Heart left ventricle (tissue), 16 donors: ENCODE measurements around the gene NLRP6. TPM values are rescaled to one million over a fixed set of nuclear protein-coding genes. Genes with fewer than 3 reads are reported as not detected.

Experiments used
- ATAC-seq, 4 donors: fragments of 200-7000 bp; cut with Tn5 transposase; one replicate each; pipeline ENCODE4 v1.9.1; 2020 to 2022; ENCODE audit warnings: moderate library complexity in 4 of 4, mild to moderate bottlenecking in 3 of 4, moderate number of reproducible peaks in 1 of 4
- DNase-seq, 5 donors: peaks; one replicate each; pipeline ENCODE4 v3.0.0-alpha.2; 2020
- H3K27ac ChIP-seq, 12 donors: fragments of 200-600 bp; sonication (generic) in 4 of 12; one replicate each; pipeline versions ENCODE4 v1.5.0 to v1.8.0; 2016 to 2022; ENCODE audit warnings: mild to moderate bottlenecking in 2 of 12
- H3K27me3 ChIP-seq, 9 donors: fragments of 200-600 bp; sonication (generic) in 2 of 9; one replicate each; pipeline versions ENCODE4 v1.5.1 to v1.8.0; 2016 to 2022; ENCODE audit warnings: mild to moderate bottlenecking in 3 of 9
- H3K36me3 ChIP-seq, 9 donors: fragments of 200-600 bp; sonication (generic) in 2 of 9; one replicate each; pipeline versions ENCODE4 v1.5.0 to v1.8.0; 2018 to 2022; ENCODE audit warnings: mild to moderate bottlenecking in 2 of 9
- H3K4me1 ChIP-seq, 12 donors: fragments of 200-600 bp; sonication (generic) in 4 of 12; one replicate each; pipeline versions ENCODE4 v1.5.0 to v1.8.0; 2016 to 2022; ENCODE audit warnings: mild to moderate bottlenecking in 3 of 12
- H3K4me3 ChIP-seq, 12 donors: fragments of 200-600 bp; sonication (generic) in 4 of 12; one replicate each; pipeline versions ENCODE4 v1.5.0 to v1.8.0; 2017 to 2022; ENCODE audit warnings: mild to moderate bottlenecking in 9 of 12, moderate library complexity in 4 of 12
- H3K9me3 ChIP-seq, 12 donors: fragments of 200-600 bp; sonication (generic) in 4 of 12; one replicate each; pipeline versions ENCODE4 v1.5.0 to v1.8.0; 2016 to 2022; ENCODE audit warnings: mild to moderate bottlenecking in 1 of 12
- CTCF ChIP-seq, 12 donors: fragments of 200-600 bp; sonication (generic) in 4 of 12; IDR thresholded peaks; one replicate each; pipeline versions ENCODE4 v1.5.0 to v1.8.0; 2018 to 2022; ENCODE audit warnings: antibody characterized with exemption in 12 of 12, mild to moderate bottlenecking in 5 of 12
- POLR2A ChIP-seq, 2 donors: fragments of 450-650 bp; IDR thresholded peaks; one replicate each; pipeline ENCODE4 v1.6.1; 2017; ENCODE audit warnings: antibody characterized with exemption in 2 of 2, mild to moderate bottlenecking in 2 of 2, moderate library complexity in 2 of 2
- WGBS, 4 donors: extraction: QIAGEN DNeasy Blood & Tissue Kit in 2 of 4; methylation state at CpG; one replicate each; pipeline versions ENCODE4 v1.1.5 to v1.1.7; 2013 to 2018; 5-methylcytosine and 5-hydroxymethylcytosine counted together
- intact Hi-C, 10 donors: fragments of 100-400 bp; cut with DNase I; formaldehyde crosslinking; loops; one replicate each; pipeline versions ENCODE4 v1.11.1 to v1.14.2; 2022
- long read RNA-seq, 3 donors: library from polyadenylated mRNA; unstranded; transcript quantifications; one replicate each; pipeline ENCODE4 v2.0.0, GENCODE V29; 2020 to 2021
- polyA plus RNA-seq, 2 donors: library from polyadenylated mRNA; stranded (reverse); fragments of 200-250 nt; gene quantifications; one replicate each; pipeline ENCODE4 v1.2.3, GENCODE V29; 2013
- total RNA-seq, 9 donors: library from RNA; depleted of rRNA in 2 of 9; stranded (reverse); fragments of >200 nt in 2 of 9; fragmentation: NEBNext Ultra II Directional in 3 of 9; extraction: Animal tissue kit (Norgen Biotek cat#: 25700) in 3 of 9; gene quantifications; one replicate each; pipeline versions ENCODE4 v1.1.0 to v1.2.4, GENCODE V29; 2016 to 2023
- donor health status: ischemic (EF 13 %, LVEDD 7.1; RV severe dilation, severe dysfunction).
- donor health status: healthy with polysubstance abuse.
- donor health status: DM: no; HTN: yes; CAD: no.
- donor health status: DM: no; HTN: no; CAD: no.
- donor health status: ischemic (EF 25% LVEDD 6.9; RV normal size, moderate dysfunction).
- donor health status: ischemic (EF 25% LVEDD 5.7; RV mildly dilated, moderate dysfunction).
- donor health status: healthy.
- donor health status: DM: yes; HTN: yes; CAD: no.
- donor health status: ischemic (EF 35%, LVEDD 5.7; RV mildly dilated, moderate dysfunction).
- donor health status: nonischemic (EF 11% LVEDD 7.7; RV severe dilation, severe dysfunction).
- donor health status: DM: yes; HTN: yes; CAD: no.
- donor health status: PGD.
- donor health status: ischemic (EF 29% LVEDD 5.4; RV normal size, mild dysfunction).
- donor health status: nonischemic (EF 23%, LVEDD 6.1; RV moderate dilation, normal function).

Gene NLRP6
- total RNA-seq (under 1 TPM in 4 of 9 donors, not detected in 5; 0.09 to 0.20 (median 0.16) TPM), polyA plus RNA-seq (under 1 TPM in 1 of 2 donors, not detected in 1; 0.14 TPM)
- long read RNA-seq, donor 1 = 0 reads
- long read RNA-seq, donor 2 = 0 reads
- long read RNA-seq, donor 3 = 0 reads

- DNase-seq = peak in 3 of 5 donors; percentile 12 to 35 (median 20)
- Histone ChIP-seq H3K27me3 (peaks cover 39 to 68% (median 54%) of the 10 kb centered on the region in 9 donors), H3K27ac (no peak within 1 kb of the TSS), H3K4me3 (peak within 1 kb of the TSS in 10 of 12 donors; percentile 3 to 49 (median 30)), H3K36me3 (no peaks in the 10 kb centered on the region), H3K9me3 (peaks cover 0 to 3% (median 0%) of the 10 kb centered on the region in 12 donors), H3K4me1 (peaks cover 0 to 31% (median 16%) of the 10 kb centered on the region in 12 donors)
- no peak for ATAC-seq
- no peak for TF ChIP-seq CTCF (IDR thresholded peaks at IDR 0.05)
- no peak for TF ChIP-seq POLR2A (IDR thresholded peaks at IDR 0.05)
- intact Hi-C loops = loop anchor here in 1 of 10 donors (10.0 kb wide), 1 partner anchor 97 kb away; no protein-coding TSS in a partner anchor
- WGBS, 4 donors = 67 to 77% (median 72%) methylated on average over 14 to 21 of the region's 21 CpGs
Measured at GRCh38 chr11:278001-278951, at the start of gene NLRP6. NLRP6 (plus strand) TSS chr11:278407; CDS start chr11:278570, 163 bp downstream.

GRCh38 chr11:230431-230830, 47.8 kb upstream of the NLRP6 start:
- 91 to 97% (median 94%) methylated on average over 10 of the region's 10 CpGs for WGBS, 4 donors

DNA sequence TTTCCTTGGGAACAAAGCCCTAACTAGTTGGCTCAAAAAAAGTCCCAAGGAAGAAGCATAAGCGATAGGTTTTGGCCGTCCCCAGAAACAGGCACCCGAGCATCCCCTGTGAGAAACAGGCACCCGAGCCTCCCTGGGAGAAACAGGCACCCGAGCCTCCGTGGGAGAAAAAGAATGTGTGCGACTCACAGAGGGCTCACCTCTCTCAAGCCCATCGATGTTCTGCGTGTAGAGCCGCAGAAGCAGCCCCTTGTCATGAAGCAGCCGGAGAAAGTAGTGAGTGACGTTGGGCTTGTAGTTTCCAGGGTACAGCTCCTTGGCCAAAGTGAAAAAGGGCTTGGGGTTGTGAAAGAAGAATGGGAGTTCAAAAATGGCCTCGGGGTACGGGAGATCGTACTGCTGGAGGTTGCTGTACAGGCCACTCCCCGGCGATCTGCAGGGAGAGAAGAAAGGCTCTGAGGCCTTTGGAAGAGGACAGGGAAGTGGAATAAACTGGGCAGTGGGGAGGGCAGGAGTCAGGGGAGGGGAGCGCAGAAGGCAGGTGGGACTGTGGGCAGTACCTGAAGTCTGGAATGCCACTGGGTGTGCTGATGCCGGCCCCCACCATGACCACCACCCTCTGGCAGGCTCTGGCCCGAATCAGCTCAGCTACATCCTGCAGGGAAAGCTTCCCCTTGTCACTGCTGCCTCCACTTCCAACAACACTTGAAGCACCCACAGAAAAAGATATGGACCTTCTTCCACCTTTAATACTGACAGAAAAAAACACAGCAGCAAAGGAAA, 45.2 kb upstream of the NLRP6 start:
- intact Hi-C loops = no loop called here
- no peaks in the 10 kb centered on the region for H3K27me3 ChIP-seq

More at GRCh38 chr11:230431-230830, 47.8 kb upstream of the NLRP6 start:
- ATAC-seq = no peak
- no peaks in the 10 kb centered on the region for H3K9me3 ChIP-seq
- intact Hi-C loops = no loop called here
- peaks cover 0 to 9% (median 6%) of the 10 kb centered on the region in 12 donors for H3K4me1 ChIP-seq
- H3K4me3 ChIP-seq = no peak overlapping the region
- H3K36me3 ChIP-seq = peaks cover 0 to 28% (median 4%) of the 10 kb centered on the region in 9 donors
- no peak overlapping the region for H3K27ac ChIP-seq
- TF ChIP-seq POLR2A (IDR thresholded peaks at IDR 0.05) = no peak
- no peak for DNase-seq
- no peaks in the 10 kb centered on the region for H3K27me3 ChIP-seq

More for the DNA sequence above, 45.2 kb upstream of the NLRP6 start:
- Histone ChIP-seq H3K4me1 (peaks cover 5 to 21% (median 16%) of the 10 kb centered on the region in 12 donors), H3K4me3 (no peak overlapping the region), H3K9me3 (no peaks in the 10 kb centered on the region), H3K27ac (no peak overlapping the region), H3K36me3 (peaks cover 0 to 28% (median 4%) of the 10 kb centered on the region in 9 donors)
- no peak for TF ChIP-seq CTCF (IDR thresholded peaks at IDR 0.05)
- TF ChIP-seq POLR2A (IDR thresholded peaks at IDR 0.05) = no peak
- ATAC-seq = no peak
- DNase-seq = no peak
- 90 to 93% (median 91%) methylated on average over 20 of the region's 20 CpGs for WGBS, 4 donors
